SK-N-MC (cell line): ENCODE measurements around the gene PCSK4.

Source experiments
- EZH2 ChIP-seq: fragments of 200-600 bp; sonication (generic); IDR thresholded peaks from one replicate; pipeline ENCODE4 v1.6.1; 2017; ENCODE audit warnings: antibody characterized with exemption
- POLR2AphosphoS5 ChIP-seq: IDR thresholded peaks from 2 replicates; pipeline ENCODE4 v1.6.1; 2012; ENCODE audit warnings: mild to moderate bottlenecking, low read depth, low read length, borderline replicate concordance

DNA sequence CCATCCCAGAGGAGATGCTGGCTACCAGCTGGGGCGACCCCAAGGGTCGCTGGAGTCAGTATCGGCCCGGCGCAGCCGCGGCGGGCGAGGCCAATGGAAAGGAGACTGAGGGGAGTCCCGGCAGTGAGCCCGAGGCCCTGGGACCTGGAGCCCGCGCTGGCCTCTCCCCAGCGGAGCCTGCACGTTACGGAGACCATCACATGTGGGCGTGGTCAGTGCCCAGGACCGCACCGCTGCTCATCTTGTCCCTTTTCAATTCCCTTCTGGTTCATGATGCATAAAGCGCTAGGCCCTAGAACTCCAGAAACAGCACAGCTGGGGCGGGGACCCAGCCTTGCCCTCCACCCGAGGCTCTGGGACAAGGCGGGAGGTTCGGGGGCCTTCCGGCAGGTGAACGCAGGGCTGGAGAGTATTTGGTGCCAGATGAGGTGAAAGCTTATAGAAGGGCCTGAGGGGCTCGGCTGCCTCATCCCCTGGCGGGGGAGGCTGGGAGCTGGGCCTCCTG, 19.1 kb downstream of the PCSK4 start:
- TF ChIP-seq POLR2AphosphoS5 (no peak), EZH2 (no peak)
